GM21528 (cell line): Measurements from ENCODE around the gene PAX9.

Source experiments
- ATAC-seq: cut with Tn5 transposase; IDR thresholded peaks from one replicate; pipeline ENCODE4 v1.9.1; 2021; ENCODE audit warnings: mild to moderate bottlenecking, moderate library complexity; ENCODE audit not compliant: unreplicated experiment, low FRiP score

PAX9 gene

DNA sequence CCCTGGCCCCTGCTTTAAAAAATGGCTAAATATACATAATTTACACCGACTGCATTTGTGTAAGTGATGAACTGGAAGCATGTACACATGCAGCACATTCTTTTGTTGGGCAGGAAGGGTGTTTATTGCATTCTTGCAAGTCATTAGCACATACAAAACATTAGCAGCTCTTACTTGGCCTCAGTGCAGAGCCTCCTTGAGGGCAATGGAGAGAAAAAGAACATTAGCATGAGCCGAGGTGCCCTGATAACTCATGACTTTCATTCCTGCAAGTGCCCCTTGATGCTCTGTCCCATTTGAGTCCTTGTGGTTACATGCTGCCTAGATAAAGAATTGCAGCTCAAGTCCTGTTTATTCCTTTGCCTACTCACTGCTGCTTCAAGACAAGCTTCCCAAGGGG is 61.9 kb downstream of the PAX9 start:
- ATAC-seq, result no peak

DNA sequence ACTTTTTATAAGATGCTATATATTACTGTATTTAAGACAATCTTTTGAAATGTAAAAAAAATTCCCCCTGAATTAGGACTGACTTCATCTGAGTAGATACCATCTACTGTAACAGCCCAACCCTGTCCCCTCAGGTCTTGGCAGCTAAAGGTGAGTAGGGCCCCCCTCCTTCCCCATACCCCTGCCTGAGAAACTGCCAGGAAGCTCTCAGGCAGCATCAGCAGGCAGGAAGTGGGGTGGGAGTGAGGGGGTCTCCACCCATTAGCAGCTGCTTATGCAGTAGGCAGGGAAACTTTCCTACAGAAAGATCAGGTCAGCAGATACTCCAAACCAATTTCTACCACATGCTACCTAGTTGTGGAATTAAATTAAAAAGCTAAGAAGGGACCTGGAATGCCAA is 62.5 kb downstream of the PAX9 start:
- ATAC-seq, result no peak

DNA sequence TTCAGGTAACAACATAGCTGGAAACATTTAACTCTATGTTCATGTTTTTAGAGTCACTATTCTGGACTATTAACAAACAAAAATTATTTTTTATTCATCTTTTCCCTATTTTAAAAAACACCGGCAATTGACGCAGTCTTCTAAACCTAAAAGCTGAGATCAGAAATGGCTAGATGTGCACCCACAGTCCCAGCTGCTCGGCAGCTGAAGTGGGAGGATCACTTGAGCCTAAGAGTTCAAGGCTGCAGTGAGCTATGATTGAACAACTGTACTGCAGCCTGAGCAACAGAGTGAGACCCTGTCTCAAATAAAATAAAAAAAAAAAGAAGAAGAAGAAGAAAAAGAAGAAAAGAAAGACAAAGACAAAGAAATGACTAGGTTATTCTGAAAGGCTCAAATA is 64.5 kb downstream of the PAX9 start:
- ATAC-seq, result no peak
